GM12878 (cell line): ENCODE results near the gene ETV4.

ENCODE experiments used
- ASH2L ChIP-seq: fragments of 300-600, 200-600 bp; sonication (generic); IDR thresholded peaks from 2 replicates; pipeline ENCODE4 v1.6.1; 2017; ENCODE audit warnings: low read depth, mild to moderate bottlenecking, borderline replicate concordance
- CTCF ChIP-seq, 3 experiments: IDR thresholded peaks in 2 of 3; conservative IDR thresholded peaks in 1 of 3; 2 replicates each; pipeline ENCODE4 v1.5.1; 2011; ENCODE audit warnings: low read depth in 3 of 3, low read length in 3 of 3, mild to moderate bottlenecking in 3 of 3, control low read depth in 2 of 3, moderate library complexity in 2 of 3, inconsistent platforms in 1 of 3, mixed read lengths in 1 of 3; ENCODE audit not compliant: control insufficient read depth in 2 of 3, insufficient read depth in 1 of 3; ENCODE audit errors: extremely low read depth in 1 of 3
- EZH2 ChIP-seq: IDR thresholded peaks from 2 replicates; pipeline ENCODE4 v1.6.1; 2012; ENCODE audit warnings: low read depth, mild to moderate bottlenecking, control low read depth, inconsistent platforms, low read length, borderline replicate concordance; ENCODE audit not compliant: control insufficient read depth
- JUND ChIP-seq: IDR thresholded peaks from 2 replicates; pipeline ENCODE4 v1.6.1; 2012; ENCODE audit warnings: low read depth, mild to moderate bottlenecking, low read length, improper control_type of control experiment, moderate library complexity
- NFXL1 ChIP-seq: fragments of 450-650 bp; IDR thresholded peaks from 2 replicates; pipeline ENCODE4 v1.6.1; 2017; ENCODE audit warnings: antibody characterized with exemption, mild to moderate bottlenecking, borderline replicate concordance
- POLR2A ChIP-seq: IDR thresholded peaks from 2 replicates; pipeline ENCODE4 v1.6.1; 2011; ENCODE audit warnings: low read depth, mild to moderate bottlenecking, low read length
- RB1 ChIP-seq: fragments of 450-650 bp; formaldehyde crosslinking; IDR thresholded peaks from 2 replicates; pipeline ENCODE4 v1.6.1; 2017; ENCODE audit warnings: mild to moderate bottlenecking, borderline replicate concordance
- RELB ChIP-seq: fragments of 450-650 bp; IDR thresholded peaks from 2 replicates; pipeline ENCODE4 v1.6.1; 2017; ENCODE audit warnings: low read depth, mild to moderate bottlenecking, moderate library complexity
- SIX5 ChIP-seq: IDR thresholded peaks from 2 replicates; pipeline ENCODE4 v1.6.1; 2011; ENCODE audit warnings: mild to moderate bottlenecking, low read depth, low read length, moderate library complexity; ENCODE audit not compliant: severe bottlenecking
- SUPT20H ChIP-seq: IDR thresholded peaks from 2 replicates; pipeline ENCODE4 v1.6.1; 2011; ENCODE audit warnings: low read depth, mild to moderate bottlenecking, low read length, moderate library complexity, borderline replicate concordance; ENCODE audit not compliant: control insufficient read depth
- TAF1 ChIP-seq: IDR thresholded peaks from 2 replicates; pipeline ENCODE4 v1.6.1; 2011; ENCODE audit warnings: mild to moderate bottlenecking, low read depth, low read length, borderline replicate concordance
- ZBTB40 ChIP-seq: fragments of 450-650 bp; IDR thresholded peaks from 2 replicates; pipeline ENCODE4 v1.6.1; 2016; ENCODE audit warnings: mild to moderate bottlenecking, moderate library complexity, borderline replicate concordance
- TF ChIP-seq, protein P1 (sequence below): fragments of 450-650 bp; formaldehyde crosslinking; IDR thresholded peaks from 2 replicates; pipeline ENCODE4 v1.5.0; 2022; ENCODE audit warnings: mild to moderate bottlenecking, missing genetic modification characterization
- TF ChIP-seq, protein P2 (sequence below): fragments of 450-650 bp; IDR thresholded peaks from 2 replicates; pipeline ENCODE4 v1.6.1; 2017; ENCODE audit warnings: antibody characterized with exemption, mild to moderate bottlenecking, moderate library complexity

DNA sequence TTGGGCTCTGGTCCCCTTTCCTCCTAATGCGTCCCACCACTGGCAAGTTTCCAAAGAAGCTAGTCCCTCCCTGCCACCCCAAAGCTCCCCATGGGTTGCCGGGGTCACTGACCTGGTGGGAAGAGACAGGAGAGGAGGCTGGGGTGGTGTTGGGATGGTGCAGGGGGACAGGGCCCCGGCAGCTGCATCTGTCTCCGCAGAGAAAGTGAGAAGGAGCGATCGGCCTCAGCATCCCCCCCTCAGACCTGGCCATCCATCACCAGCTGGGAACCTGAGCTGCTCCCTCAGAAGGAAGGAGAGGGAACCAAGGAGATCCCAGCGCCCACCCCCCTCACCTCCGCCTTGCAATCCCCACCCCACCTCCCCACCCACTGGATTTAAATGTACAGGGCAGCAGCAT is 3.3 kb downstream of the ETV4 start:
- TF ChIP-seq ZBTB40 (no peak), CTCF (IDR thresholded peaks at IDR 0.05 in 2 of 3, conservative IDR thresholded peaks at IDR 0.05 in 1 of 3; ENCODE audit: control insufficient read depth in 2 of 3, extremely low read depth in 1 of 3, insufficient read depth in 1 of 3, low read depth in 3 of 3, low read length in 3 of 3) (no peak), POLR2A (no peak), RELB (no peak), TAF1 (no peak), EZH2 (no peak), ASH2L (no peak), SUPT20H (no peak), RB1 (no peak), SIX5 (no peak), JUND (no peak), NFXL1 (no peak)
- TF ChIP-seq, protein P1, sequence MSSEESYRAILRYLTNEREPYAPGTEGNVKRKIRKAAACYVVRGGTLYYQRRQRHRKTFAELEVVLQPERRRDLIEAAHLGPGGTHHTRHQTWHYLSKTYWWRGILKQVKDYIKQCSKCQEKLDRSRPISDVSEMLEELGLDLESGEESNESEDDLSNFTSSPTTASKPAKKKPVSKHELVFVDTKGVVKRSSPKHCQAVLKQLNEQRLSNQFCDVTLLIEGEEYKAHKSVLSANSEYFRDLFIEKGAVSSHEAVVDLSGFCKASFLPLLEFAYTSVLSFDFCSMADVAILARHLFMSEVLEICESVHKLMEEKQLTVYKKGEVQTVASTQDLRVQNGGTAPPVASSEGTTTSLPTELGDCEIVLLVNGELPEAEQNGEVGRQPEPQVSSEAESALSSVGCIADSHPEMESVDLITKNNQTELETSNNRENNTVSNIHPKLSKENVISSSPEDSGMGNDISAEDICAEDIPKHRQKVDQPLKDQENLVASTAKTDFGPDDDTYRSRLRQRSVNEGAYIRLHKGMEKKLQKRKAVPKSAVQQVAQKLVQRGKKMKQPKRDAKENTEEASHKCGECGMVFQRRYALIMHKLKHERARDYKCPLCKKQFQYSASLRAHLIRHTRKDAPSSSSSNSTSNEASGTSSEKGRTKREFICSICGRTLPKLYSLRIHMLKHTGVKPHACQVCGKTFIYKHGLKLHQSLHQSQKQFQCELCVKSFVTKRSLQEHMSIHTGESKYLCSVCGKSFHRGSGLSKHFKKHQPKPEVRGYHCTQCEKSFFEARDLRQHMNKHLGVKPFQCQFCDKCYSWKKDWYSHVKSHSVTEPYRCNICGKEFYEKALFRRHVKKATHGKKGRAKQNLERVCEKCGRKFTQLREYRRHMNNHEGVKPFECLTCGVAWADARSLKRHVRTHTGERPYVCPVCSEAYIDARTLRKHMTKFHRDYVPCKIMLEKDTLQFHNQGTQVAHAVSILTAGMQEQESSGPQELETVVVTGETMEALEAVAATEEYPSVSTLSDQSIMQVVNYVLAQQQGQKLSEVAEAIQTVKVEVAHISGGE (CRISPR knock-in tag) = no peak
- TF ChIP-seq, protein P2, sequence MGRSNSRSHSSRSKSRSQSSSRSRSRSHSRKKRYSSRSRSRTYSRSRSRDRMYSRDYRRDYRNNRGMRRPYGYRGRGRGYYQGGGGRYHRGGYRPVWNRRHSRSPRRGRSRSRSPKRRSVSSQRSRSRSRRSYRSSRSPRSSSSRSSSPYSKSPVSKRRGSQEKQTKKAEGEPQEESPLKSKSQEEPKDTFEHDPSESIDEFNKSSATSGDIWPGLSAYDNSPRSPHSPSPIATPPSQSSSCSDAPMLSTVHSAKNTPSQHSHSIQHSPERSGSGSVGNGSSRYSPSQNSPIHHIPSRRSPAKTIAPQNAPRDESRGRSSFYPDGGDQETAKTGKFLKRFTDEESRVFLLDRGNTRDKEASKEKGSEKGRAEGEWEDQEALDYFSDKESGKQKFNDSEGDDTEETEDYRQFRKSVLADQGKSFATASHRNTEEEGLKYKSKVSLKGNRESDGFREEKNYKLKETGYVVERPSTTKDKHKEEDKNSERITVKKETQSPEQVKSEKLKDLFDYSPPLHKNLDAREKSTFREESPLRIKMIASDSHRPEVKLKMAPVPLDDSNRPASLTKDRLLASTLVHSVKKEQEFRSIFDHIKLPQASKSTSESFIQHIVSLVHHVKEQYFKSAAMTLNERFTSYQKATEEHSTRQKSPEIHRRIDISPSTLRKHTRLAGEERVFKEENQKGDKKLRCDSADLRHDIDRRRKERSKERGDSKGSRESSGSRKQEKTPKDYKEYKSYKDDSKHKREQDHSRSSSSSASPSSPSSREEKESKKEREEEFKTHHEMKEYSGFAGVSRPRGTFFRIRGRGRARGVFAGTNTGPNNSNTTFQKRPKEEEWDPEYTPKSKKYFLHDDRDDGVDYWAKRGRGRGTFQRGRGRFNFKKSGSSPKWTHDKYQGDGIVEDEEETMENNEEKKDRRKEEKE = no peak
